HG02943 (cell line): ENCODE data around the gene WDR53.
"Not testable (repeated sequence)": the region's sequence is repeated elsewhere in the genome, so short reads cannot be mapped to it uniquely, and the experiment has no call there.

Source experiments
- ATAC-seq: cut with Tn5 transposase; IDR thresholded peaks from one replicate; pipeline ENCODE4 v1.9.1; 2021; ENCODE audit warnings: mild to moderate bottlenecking, low read depth, moderate library complexity; ENCODE audit not compliant: unreplicated experiment

Gene WDR53

GRCh38 chr3:196568246-196569002 is at the start of gene WDR53, which contains the start of gene FBXO45:
Gene WDR53, minus strand, starts transcription at chr3:196568554. Its CDS starts 7,079 bp downstream, at chr3:196561475.
Gene FBXO45, plus strand, starts transcription at chr3:196568660. Its CDS starts 325 bp downstream, at chr3:196568985.
- ATAC-seq: peak; percentile 89

GRCh38 chr3:196617256-196617655 is 48.9 kb upstream of the WDR53 start:
- ATAC-seq: no peak

- not testable (repeated sequence) for ATAC-seq
These were observed 46.9 kb upstream of the WDR53 start for GRCh38 chr3:196615234-196615633.

DNA sequence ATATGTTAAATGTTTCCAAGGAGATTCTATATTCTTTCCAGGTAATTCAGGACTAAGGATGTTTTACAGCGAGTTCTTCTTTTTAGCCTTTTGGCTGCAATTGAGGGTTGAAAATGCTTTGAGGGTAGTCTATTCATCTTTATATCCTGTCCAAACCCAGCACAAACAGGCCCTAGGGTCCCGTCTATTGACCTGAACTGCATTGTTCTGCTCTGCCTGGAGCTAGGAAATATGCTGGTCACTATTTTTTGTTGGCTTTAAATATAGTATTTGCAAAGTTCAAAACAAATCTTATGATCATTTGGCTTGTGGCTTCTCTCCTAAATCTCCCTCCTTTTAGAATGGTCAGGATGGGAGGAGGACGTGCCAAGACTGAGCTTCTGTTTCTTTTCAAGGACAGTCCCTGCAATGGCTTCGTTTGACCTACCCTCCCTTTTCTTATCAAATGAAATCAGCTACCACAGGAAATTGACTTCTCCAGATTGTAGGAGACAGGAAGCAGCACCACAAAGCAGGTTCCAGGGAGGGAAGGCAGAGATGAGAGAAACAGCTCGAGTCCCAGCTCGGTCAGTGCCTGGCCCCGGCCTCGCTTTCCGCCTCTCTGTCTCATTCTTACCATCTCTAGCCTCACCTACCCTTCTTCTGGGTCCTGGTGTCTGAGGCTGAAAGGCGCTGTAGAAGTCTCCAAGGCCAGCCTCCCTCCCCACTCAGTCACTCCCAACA is 43.6 kb upstream of the WDR53 start:
- ATAC-seq: no peak

- ATAC-seq: no peak
These were observed 41.6 kb upstream of the WDR53 start for GRCh38 chr3:196609805-196610515.

DNA sequence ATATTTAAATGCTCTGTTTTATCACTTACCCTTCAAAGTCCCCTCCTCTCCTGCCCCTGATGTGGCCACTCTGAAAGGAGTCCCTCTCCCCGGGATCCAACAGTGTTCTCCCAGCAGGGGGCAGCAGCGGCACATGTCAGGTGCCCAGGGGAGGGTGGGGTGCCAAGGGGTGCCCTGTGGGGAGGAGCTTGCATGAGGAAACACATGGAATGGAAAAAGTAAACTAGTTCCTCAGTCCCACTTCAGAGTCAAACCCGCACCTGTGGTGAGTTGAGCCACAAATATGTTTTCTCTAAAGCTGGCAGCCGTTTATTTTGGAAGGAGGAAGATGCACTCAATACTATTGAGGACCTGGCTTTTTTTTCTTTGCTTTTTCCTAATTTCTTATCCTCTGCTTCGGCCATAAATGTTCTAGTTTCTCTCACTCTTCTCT is 41.0 kb upstream of the WDR53 start:
- no peak for ATAC-seq

- no peak for ATAC-seq
These were observed 40.3 kb upstream of the WDR53 start for GRCh38 chr3:196608693-196609092.

DNA sequence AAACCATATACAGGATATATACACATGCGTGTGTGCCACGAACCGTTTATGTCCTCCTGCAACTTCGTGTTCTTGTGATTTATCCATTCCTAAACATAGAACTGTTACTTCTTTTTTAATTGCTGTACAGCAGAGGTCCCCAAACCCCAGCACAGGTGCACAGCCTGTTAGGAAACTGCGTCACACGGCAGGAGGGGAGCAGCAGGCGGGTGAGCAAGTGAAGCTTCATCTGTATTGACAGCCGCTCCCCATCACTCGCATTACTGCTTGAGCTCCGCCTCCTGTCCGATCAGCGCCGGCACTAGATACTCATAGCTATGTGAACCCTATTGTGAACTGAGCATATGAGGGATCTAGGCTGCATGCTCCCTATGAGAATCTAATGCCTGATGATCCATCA is 36.2 kb upstream of the WDR53 start:
- no peak for ATAC-seq

DNA sequence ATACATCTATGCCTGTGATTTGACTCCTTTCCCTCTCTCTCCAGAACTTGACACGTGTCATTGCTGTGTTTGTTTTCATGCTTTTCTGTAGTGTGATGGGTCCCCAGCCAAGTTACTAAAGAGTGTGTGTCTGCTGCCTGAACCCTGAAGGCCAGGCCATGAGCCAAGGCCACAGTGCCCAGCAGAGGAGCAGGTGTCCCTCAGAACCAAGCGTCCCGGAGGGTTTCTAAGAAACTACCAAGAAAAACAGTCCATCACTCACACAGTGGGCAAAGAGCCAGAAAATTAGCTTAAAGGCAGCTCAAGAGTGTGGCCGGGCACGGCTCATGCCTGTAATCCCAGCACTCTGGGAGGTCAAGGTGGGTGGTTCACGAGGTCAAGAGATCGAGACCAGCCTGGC is 35.3 kb upstream of the WDR53 start:
- no peak for ATAC-seq

DNA sequence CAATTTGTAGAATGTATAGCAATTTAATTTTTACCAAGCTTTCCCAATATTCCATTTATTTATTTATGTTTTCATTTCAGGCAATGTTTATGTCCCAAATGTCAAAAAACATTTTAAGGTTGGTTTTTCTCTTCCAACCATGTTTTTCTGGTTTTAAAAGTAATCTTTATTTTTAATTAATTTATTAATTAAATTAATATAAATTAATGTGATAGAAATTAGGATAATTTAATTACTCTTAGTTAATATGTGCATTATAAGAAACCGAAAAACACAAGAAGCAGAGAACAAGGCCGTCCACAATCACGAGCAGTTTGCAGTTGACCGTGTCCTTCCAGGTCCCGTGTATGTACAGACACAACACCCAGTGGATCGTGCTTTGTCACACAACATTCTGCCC is 34.3 kb upstream of the WDR53 start:
- ATAC-seq: no peak

- no peak for ATAC-seq
These were observed 32.0 kb upstream of the WDR53 start for GRCh38 chr3:196600359-196600758.

- no peak for ATAC-seq
These were observed 31.4 kb upstream of the WDR53 start for GRCh38 chr3:196599734-196600128.

DNA sequence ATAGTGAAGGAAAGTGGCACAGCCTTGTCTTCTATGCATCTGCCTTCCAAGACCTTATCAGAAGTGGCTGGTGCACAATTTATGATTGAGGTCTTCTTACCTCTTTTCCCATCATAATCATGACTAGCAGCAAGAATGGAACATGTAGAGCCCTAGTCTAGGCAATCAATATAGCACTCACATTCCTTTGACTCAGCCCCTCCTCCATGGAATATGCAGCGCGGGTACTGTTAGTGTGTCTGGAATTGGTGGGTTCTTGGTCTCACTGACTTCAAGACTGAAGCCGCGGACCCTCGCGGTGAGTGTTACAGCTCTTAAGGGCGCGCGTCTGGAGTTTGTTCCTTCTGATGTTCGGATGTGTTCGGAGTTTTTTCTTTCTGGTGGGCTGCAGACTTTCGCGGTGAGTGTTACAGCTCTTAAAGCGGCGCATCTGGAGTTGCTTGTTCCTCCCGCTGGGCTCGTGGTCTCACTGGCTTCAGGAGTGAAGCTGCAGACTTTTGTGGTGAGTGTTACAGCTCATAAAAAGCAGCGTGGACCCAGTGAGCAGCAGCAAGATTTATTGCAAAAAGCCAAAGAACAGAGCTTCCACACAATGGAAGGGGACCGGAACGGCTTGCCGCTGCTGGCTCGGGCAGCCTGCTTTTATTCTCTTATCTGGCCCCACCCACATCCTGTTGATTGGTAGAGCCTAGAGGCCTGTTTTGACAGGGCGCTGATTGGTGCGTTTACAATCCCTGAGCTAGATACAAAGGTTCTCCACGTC is 29.8 kb upstream of the WDR53 start:
- not testable (repeated sequence) for ATAC-seq

DNA sequence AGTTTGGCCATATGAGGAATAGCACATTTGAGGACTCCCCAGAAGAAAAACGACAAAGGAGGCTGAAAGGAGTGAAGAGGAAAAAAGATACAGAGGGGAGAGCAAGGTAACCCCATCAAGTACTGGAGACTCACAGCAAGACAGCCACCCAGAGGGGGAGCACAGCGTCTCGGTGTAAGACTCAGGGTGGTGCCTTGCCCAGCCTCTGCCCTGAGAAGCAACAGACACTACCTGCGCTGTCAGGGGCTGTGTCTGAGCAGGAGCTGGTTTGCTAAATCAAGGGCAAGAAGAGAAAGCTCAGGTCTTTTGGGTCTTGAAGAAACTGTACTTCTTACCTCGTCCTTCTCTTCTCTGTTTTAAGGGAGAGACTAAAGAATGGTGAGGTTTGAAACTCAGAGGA is 28.0 kb upstream of the WDR53 start:
- no peak for ATAC-seq

GRCh38 chr3:196590279-196590678 is 21.9 kb upstream of the WDR53 start:
- no peak for ATAC-seq

GRCh38 chr3:196585044-196585757 is 16.8 kb upstream of the WDR53 start:
- ATAC-seq: no peak

DNA sequence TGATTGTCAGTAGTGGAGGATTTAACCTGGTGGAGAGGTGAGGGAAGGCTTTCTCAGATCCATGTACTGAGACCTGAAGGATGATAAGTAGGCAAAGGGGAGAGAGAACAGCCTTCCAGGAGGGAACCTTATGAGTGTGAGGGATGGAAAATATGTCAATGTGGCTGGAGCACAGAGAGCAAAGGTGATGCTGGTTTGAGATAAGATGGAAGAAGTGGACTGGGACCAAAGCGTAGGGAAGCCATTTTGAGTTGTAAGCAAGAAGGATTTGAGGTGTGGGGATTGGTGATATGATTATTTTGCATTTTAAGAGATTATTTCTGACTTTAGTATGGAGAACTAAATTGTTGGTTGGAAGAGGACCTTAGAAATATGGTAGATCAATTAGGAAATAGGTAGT is 4.0 kb upstream of the WDR53 start:
- ATAC-seq: no peak

- not testable (repeated sequence) for ATAC-seq
These were observed 2.0 kb upstream of the WDR53 start for GRCh38 chr3:196570332-196570731.

DNA sequence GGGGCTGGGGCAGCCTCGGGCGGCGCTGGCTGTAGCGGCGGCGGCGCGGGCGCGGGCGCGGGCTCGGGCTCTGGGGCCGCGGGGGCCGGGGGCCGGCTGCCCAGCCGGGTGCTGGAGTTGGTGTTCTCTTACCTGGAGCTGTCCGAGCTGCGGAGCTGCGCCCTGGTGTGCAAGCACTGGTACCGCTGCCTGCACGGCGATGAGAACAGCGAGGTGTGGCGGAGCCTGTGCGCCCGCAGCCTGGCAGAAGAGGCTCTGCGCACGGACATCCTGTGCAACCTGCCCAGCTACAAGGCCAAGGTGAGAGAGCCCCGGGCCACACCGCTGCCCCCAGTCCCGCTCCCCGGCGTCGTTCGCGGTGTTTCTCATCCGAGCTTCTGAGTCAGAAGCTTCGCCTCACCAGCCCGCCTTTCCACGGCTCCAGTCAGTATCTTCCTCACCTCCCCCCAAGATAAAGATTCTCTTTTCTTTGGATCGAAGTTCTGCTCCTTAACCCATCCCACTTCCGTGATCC is 706 bp upstream of the WDR53 start:
- peak; percentile 54 for ATAC-seq
